Cardiac fibroblast (primary cell): ENCODE data around the gene SKI.
A peak's percentile ranks its signal among the peaks of the same experiment; 100 is the strongest.

Source experiments
- DNase-seq, 2 donors: peaks; one replicate each; pipeline versions ENCODE4 v3.0.0 to v3.0.0-alpha.2; 2010; ENCODE audit warnings: low read depth in 2 of 2
- H3K4me3 ChIP-seq, 2 donors: replicated peaks in 1 of 2; 1 replicate in 1 of 2; 2 replicates in 1 of 2; pipeline ENCODE4 v1.5.1; 2011; ENCODE audit warnings: low read depth in 2 of 2, low read length in 2 of 2, mild to moderate bottlenecking in 2 of 2, moderate library complexity in 1 of 2
- CTCF ChIP-seq: IDR thresholded peaks from one replicate; pipeline ENCODE4 v1.5.1; 2011; ENCODE audit warnings: low read depth, mild to moderate bottlenecking, low read length, inconsistent platforms

Gene SKI

GRCh38 chr1:2203671-2204414 is 24.3 kb upstream of the SKI start:
- H3K4me3 ChIP-seq: peak overlapping the region; percentile 52 to 59
- no peak for DNase-seq
- TF ChIP-seq CTCF: no peak

GRCh38 chr1:2204415-2205190 is 23.5 kb upstream of the SKI start:
- DNase-seq: peak; percentile 49 to 89
- TF ChIP-seq CTCF: no peak

GRCh38 chr1:2205191-2205952 is 22.7 kb upstream of the SKI start:
- peak; percentile 95 to 98 for DNase-seq
- no peak for TF ChIP-seq CTCF
- H3K4me3 ChIP-seq: peak overlapping the region; percentile 15 to 48

More at GRCh38 chr1:2204415-2205190, 23.5 kb upstream of the SKI start:
- H3K4me3 ChIP-seq: peak overlapping the region; percentile 52 to 59

GRCh38 chr1:2206813-2207487 is 21.2 kb upstream of the SKI start:
- H3K4me3 ChIP-seq: peak overlapping the region in 1 of 2 donors; percentile 41
- DNase-seq: no peak
- no peak for TF ChIP-seq CTCF

GRCh38 chr1:2208309-2209239 is 19.5 kb upstream of the SKI start:
- peak overlapping the region; percentile 19 to 41 for H3K4me3 ChIP-seq
- peak; percentile 92 to 95 for DNase-seq
- peak; percentile 20 for TF ChIP-seq CTCF
